Measurements from ENCODE around the gene LMLN. TPM values are rescaled to one million over a fixed set of nuclear protein-coding genes. Genes with fewer than 3 reads are reported as not detected.

The LMLN gene
- total RNA-seq, 3 donors from 2014 or later: 3.8 to 5.4 (median 4.1) TPM

DNA sequence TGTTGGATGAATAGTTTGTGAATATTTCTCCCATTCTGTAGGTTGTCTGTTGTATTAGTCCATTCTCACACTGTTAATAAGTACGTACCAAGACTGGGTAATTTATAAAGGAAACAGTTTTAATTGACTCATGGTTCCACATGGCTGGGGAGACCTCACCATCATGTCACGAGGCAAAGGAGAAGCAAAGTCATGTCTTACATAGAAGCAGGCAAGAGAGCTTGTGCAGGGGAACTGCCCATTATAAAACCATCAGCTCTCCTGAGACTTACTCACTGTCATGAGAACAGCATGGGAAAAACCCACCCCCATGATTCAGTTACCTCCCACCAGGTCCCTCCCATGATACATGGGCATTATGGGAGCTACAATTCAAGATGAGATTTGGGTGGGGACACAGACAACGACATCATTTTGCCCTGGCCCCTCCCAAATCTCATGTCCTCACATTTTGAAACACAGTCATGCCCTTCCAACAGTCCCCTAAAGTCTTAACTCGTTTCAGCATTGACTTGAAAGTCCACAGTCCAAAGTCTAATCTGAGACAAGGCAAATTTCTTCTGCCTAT, 133.2 kb downstream of the LMLN start:
- no peak overlapping the region for H3K4me3 Mint-ChIP-seq
- peaks cover 3% of the 10 kb centered on the region for H3K4me1 Mint-ChIP-seq (ENCODE audit: low read depth)
- DNase-seq (no peak), ATAC-seq (no peak)
- H3K36me3 Mint-ChIP-seq (ENCODE audit: insufficient read depth): no peaks in the 10 kb centered on the region
- peaks cover 35% of the 10 kb centered on the region for H3K27me3 Mint-ChIP-seq (ENCODE audit: low read depth)
- peaks cover 18% of the 10 kb centered on the region for H3K9me3 Mint-ChIP-seq

Other genes starting within 250 kb of the LMLN start
- 10 to 100 TPM; 36.9 to 47.0 (median 39.5) TPM for gene RUBCN, start 223.3 kb upstream of the LMLN start, total RNA-seq
- 10 to 100 TPM; 40.8 to 46.5 (median 43.3) TPM for gene FYTTD1, start 210.3 kb upstream of the LMLN start, total RNA-seq
- 10 to 100 TPM; 33.7 to 43.9 (median 38.5) TPM for gene LRCH3, start 169.0 kb upstream of the LMLN start, total RNA-seq
- gene RPL35A, start 10.0 kb upstream of the LMLN start, total RNA-seq: 1,000 to 10,000 TPM; 1,441 to 1,606 (median 1,571) TPM